Activated CD8-positive, alpha-beta memory T cell treated with anti-CD3 and anti-CD28 coated beads for 1 hour (primary cell): ENCODE results near the gene TSPAN14.

ENCODE experiments used
- DNase-seq, 2 donors: peaks; one replicate each; pipeline ENCODE4 v3.0.0-alpha.2; 2020; ENCODE audit warnings: low read depth in 1 of 2; ENCODE audit errors: extremely low read depth in 1 of 2

Gene TSPAN14

GRCh38 chr10:80502621-80503583 lies 48.8 kb downstream of the TSPAN14 start:
- no peak for DNase-seq

GRCh38 chr10:80503584-80504157 lies 49.6 kb downstream of the TSPAN14 start:
- no peak for DNase-seq

GRCh38 chr10:80504158-80504811 lies 50.2 kb downstream of the TSPAN14 start:
- no peak for DNase-seq

GRCh38 chr10:80504897-80505465 lies 50.9 kb downstream of the TSPAN14 start:
- no peak for DNase-seq

GRCh38 chr10:80506189-80506575 lies 52.1 kb downstream of the TSPAN14 start:
- DNase-seq = no peak

- DNase-seq = no peak
These were observed 52.9 kb downstream of the TSPAN14 start for GRCh38 chr10:80506836-80507487.

GRCh38 chr10:80509108-80509402 lies 54.9 kb downstream of the TSPAN14 start:
- DNase-seq = no peak

- DNase-seq = no peak
These were observed 55.5 kb downstream of the TSPAN14 start for GRCh38 chr10:80509403-80510161.

- no peak for DNase-seq
These were observed 58.0 kb downstream of the TSPAN14 start for GRCh38 chr10:80512031-80512526.

- DNase-seq = no peak
These were observed 59.0 kb downstream of the TSPAN14 start for GRCh38 chr10:80513106-80513505.

GRCh38 chr10:80515511-80515910 lies 61.4 kb downstream of the TSPAN14 start:
- no peak for DNase-seq

GRCh38 chr10:80515941-80516340 lies 61.8 kb downstream of the TSPAN14 start:
- no peak for DNase-seq

GRCh38 chr10:80516506-80517075 lies 62.5 kb downstream of the TSPAN14 start:
- no peak for DNase-seq

GRCh38 chr10:80517416-80518142 lies 63.5 kb downstream of the TSPAN14 start:
- no peak for DNase-seq

- DNase-seq = no peak
These were observed 64.2 kb downstream of the TSPAN14 start for GRCh38 chr10:80518143-80518806.

GRCh38 chr10:80518807-80519360 lies 64.8 kb downstream of the TSPAN14 start:
- DNase-seq = no peak

GRCh38 chr10:80519936-80520650 lies 66.0 kb downstream of the TSPAN14 start:
- DNase-seq = no peak
